ENCODE measurements around the gene KCNJ1.

DNA sequence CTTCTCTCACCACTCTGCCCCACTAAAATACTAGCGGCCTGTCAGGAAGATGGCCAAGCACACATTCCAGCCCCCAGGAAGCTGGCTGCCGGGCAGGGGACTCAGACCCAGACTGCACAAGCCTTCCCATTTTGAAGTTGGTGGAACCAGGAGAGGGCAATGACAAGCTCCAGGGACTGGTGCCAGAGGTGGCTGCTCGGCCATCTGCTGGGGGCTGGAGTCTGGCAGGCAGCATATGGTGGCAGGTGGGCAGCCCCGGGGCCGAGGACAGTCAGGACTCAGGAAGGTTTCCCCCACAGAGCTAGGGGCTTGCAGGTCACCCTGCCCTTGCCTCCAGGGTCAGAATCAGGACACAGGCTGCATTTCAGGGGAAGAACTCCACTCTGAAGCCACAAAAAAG, 46.7 kb upstream of the KCNJ1 start:
- TF ChIP-seq CTCF (conservative IDR thresholded peaks at IDR 0.05 in 1 of 2, IDR thresholded peaks at IDR 0.05 in 1 of 2; ENCODE audit: low read depth in 1 of 2, low read length in 2 of 2) (no peak), EZH2 (IDR thresholded peaks at IDR 0.05; ENCODE audit: low read length, missing control alignments) (no peak)
